Hematopoietic multipotent progenitor cell treated with erythropoietin and hydrocortisone succinate and interleukin-3 and kit ligand, for 4 days (in vitro differentiated cells): ENCODE data around the gene ALG1.
"Not testable (repeated sequence)": the region's sequence is repeated elsewhere in the genome, so short reads cannot be mapped to it uniquely, and the experiment has no call there.

ENCODE experiments used
- DNase-seq: peaks from one replicate; pipeline ENCODE4 v3.0.0-alpha.2; 2015

Gene ALG1, protein sequence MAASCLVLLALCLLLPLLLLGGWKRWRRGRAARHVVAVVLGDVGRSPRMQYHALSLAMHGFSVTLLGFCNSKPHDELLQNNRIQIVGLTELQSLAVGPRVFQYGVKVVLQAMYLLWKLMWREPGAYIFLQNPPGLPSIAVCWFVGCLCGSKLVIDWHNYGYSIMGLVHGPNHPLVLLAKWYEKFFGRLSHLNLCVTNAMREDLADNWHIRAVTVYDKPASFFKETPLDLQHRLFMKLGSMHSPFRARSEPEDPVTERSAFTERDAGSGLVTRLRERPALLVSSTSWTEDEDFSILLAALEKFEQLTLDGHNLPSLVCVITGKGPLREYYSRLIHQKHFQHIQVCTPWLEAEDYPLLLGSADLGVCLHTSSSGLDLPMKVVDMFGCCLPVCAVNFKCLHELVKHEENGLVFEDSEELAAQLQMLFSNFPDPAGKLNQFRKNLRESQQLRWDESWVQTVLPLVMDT

DNA sequence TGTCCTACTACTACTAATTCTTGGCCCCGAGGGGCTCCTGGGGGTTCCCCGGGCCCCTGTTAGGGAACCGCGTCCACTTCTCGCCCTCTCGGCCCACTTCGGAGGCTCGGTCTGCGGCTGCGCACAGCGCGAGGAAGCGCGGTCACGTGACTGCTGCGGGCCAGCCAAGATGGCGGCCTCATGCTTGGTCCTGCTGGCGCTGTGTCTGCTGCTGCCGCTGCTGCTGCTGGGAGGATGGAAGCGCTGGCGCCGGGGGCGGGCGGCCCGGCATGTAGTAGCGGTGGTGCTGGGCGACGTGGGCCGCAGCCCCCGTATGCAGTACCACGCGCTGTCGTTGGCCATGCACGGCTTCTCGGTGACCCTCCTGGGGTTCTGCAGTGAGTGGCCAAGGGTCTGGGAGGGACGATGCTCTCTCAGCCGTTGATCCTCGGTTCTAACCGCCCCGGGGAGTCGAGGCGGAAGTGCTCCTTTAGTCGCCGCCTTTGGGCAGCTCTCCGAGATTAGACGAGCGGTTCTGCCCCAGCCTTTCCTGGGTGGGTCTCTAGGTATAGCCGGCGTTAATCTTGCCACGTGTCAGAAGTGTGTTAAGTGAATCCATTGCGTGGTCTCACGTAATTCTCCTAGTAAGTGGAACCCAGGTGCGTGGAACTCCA is at the start of gene ALG1:
TSS of gene ALG1 (plus strand) at position 163 of the 653 bp plus-strand sequence. CDS start at position 170, 7 bp downstream.
- peak; percentile 94 for DNase-seq

DNA sequence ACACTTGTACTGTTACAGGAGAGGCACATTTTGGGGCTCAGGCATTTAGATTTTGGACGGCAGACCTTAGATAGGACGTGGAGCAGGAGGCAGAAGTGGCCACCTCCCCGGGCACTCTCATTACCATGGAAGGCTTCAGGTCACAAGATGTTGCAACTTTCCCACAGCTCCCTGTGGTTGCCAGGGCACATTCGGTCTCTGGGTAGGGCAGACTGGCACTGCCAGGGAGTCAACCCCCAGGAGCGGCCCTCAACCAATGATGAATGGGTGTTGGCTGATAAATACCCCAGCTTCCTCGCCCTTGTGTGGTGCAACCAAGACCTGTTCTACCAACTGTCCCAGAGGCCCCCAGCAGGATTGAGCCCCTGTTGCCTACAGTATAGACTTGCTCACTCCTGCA is 49.1 kb upstream of the ALG1 start:
- no peak for DNase-seq

DNA sequence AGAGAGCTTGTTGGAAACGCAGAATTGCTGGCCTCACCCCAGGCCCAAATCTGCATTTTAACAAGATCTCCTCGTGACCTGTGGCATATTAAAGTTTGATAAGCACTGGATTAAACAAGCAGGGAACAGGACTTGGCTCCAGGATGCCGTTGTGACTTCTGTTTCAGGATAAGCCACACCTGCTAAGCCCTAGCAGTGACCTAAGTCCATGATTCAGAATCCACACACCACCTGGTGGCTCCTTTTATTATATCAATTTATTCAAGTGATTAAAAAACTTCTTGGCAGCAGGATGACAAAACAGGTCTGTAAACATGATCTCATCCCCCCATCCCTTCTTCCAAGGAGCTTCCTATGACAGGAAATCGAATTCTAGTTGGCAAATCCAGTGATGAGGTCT is 47.0 kb upstream of the ALG1 start:
- DNase-seq: peak; percentile 59

DNA sequence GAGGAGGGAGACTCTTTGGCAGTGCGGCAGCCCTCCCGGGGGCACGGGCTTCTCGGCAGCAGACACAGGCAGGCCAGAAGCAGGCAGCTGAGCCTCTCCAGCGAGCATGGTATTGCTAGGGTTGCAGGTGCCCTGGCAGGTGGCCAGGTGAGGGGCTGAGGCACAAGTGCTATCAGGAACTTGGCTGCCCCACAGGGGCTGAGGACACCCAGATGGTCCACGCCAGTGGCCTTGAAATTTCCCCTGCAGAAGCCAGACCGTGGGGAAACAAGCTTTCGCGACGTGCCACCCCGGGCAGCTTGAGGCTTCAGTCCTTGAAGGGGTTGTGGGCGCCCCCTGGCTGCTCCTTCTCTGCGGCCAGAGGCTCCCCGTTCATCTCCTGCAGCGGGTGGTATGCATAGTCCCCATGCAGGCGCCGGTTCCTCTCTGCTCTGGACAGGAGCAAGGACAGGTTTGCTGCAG is 46.4 kb upstream of the ALG1 start:
- peak; percentile 57 for DNase-seq

DNA sequence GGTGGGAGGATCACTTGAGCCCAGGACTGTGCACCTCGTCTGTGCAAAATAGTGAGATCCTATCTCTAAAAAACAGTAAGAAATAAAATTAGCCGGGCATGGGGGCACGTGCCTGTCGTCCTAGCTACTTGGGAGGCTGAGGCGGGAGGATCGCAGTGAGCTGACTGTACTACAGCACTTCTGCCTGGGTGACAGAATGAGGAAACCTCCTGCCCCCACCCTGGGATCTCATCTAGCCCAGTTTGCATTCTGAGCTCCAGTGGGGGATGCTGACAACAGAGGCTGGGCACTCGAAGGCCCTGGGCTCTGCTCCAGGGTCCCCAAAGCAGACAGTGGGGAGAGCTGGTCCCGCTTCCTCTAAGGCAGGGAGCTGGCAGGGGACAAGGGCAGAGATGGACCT is 45.0 kb upstream of the ALG1 start:
- no peak for DNase-seq

DNA sequence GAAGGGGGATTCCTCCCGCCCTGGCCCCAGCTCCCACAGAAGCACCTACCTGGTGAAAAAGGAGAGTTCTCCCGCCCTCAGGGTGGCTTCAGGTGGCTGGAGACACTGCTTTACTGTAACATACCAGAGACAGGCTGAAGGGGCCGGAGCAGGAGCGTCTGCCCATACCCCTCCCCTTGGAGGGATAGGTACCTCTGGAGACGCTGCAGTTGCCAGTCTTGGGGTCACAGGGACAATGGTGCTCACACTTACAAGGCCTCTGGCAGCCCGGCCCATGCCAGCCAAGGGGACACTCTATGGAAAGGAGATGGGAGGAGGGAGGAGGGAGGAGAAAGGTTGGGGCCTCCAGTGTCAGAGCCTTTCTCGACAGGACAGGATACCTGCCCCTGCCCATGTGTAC is 44.6 kb upstream of the ALG1 start:
- DNase-seq: no peak

DNA sequence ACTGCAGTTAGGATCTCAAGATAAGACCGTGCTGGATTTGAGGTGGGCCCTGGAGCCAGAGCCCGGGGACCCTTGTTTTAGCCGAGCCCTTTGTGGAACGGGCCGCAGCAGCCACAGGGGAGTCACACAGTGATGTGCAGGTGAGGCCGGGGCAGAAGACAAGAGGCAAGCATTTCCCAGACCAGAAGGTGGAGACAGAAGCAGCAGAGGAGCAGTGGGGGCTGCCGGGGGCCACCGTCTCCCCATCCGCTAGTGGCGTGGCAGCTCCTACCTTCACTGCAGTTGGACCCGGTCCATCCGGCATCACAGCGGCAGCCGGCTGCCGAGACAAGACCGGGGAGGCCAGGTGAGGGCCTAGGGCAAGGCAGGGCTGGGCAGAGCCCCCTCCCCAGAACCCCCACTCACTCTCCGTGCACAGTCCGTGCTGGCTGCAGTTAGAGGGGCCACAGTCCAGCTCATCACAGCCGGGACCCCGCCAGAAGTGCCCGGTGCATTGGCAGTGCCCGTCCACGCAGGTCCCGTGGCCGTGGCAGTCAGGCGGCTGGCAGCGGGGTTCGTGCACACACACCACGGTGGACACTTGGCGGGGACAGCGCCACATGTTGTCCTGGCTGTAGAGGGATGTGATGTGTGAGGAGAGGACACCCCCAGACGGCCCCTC is 43.9 kb upstream of the ALG1 start:
- no peak for DNase-seq

DNA sequence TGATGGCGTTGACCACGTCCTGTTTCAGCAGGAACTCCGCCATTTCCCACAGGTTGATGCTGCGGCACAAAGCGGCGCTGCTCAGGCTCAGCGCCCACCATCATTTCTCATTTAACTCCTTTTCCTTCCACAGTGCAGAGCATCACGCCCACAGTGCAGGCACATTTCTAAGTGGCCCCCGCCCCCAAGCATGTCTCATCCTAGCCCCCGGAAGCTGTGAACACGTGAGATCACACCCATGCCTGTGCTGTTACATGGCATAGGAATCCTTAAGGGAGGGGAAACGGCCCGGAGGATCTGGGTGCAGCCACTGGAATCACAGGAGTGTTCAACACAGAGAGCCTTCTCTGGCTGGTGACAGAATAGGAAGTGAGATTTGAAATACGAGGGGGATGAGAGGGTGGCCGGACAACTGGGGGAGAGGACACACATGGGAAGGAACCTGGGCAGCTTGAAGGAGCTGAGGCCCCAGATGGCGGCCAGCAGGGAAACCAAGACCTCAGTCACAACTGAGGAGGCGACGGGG is 42.6 kb upstream of the ALG1 start:
- DNase-seq: no peak

DNA sequence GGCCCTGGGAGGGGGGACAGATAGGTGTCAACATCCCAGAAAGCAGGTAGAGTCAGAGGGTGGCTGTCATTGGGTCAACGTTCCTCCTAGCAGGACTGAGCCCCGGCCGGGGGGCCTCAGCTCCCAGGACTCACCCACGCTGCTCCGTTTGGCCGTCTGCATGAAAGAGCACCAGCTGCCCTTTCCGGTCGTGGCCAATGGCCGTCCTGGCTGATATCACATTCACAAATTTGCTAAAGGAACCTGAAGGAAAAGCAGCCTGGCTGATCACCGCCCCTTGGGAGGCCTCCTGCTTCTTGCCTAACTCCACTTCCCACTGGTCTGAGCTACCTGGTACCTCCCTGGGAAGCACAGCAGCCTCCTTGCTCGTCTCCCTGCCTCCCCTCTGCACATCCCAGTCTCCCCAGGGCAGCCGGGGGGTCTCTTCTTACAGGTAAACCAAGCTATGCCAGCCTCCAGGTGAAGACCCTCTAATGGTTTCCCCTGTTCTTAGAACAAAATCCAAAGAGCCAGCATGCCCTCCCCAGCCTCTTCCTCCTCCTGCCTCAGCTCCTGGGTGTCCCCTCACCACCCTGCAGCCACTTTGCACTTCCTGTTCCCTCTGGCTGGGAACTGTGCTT is 41.3 kb upstream of the ALG1 start:
- DNase-seq: no peak

DNA sequence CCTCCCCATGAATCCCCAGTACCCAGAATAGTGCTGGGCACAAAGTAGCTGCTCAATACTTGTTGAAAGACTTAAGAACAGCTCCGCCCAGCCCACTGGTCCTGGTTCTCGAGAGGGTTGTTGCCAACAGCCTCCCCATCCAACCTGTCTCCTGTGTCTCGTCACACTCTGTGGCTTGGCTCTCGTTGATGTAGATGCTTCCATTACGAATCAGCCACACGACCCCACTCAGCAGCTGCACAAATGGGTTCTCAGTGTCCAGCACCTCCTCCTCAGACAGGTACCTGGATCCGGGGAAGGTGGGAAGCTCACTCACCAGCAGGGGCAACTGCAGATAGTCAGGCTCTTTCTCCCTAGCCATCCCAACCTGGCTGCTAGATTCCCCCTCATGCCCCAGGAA is 40.0 kb upstream of the ALG1 start:
- DNase-seq: no peak

DNA sequence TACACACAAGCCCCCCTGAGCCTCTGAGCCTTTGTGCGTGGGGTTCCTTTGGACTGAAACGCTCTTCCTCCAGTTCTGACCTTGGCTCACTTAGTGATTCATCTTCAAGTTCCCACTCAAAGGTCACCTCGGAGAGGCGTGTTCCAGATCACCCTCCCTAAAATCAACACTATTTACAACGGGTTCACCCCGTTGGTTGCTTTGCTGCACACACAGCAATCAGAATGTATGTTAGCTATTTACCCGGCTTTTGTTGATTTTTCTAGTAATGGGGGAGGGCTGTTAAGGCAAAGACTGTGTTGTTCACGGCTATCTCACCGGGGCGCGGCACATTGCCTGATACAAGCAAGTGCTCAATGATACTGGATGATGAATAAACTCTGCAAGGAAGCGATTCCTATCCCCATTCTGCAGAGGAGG is 38.9 kb upstream of the ALG1 start:
- peak; percentile 42 for DNase-seq

DNA sequence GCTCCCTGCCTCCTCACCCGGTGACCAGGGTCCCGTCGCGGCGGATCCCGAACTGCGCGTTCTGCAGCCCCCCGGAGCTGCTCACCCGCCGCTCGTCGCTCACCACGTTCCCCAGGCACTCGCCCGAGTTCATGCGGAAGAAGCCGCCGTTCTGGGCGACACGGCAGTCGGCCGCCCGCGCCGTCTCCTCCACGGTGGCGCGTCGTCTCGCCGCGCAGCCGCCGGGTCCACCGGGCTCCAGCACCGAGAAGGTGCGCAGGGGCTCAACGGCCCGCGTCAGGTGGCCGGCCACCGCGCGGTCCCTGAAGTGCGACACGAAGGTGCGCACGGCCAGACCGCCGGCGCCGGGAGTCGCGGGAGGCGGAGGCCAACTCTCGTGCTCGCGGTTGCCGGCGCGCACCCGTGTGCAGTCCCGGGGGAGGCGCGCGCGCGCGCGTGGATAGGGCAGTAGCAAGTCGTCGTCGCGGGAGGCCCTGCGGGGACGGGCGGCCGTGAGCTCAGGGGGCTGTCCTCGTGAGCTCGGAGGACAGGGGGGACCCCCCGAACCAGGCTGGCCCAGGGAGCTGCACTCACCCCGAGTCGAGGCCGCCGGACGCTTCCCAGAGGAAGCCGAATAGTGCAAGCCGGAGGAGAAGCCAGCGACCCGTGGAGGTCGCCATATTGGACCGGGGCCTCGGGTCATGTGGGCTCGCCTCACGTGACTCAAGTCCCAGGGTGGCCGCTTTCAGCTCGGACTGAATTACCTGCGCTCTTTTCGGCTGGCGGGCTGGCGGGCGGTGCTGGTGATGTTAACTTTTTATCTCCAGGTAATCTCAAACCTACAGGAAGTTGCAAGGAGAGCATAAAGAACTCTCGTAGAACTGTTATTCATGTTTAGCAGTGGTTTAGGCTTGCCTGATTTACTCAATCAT is 38.1 kb upstream of the ALG1 start, which contains the start of gene NAGPA:
TSS of gene NAGPA (minus strand) at position 680 of the 911 bp plus-strand sequence. CDS start at position 659, 21 bp downstream.
- peak; percentile 92 for DNase-seq

DNA sequence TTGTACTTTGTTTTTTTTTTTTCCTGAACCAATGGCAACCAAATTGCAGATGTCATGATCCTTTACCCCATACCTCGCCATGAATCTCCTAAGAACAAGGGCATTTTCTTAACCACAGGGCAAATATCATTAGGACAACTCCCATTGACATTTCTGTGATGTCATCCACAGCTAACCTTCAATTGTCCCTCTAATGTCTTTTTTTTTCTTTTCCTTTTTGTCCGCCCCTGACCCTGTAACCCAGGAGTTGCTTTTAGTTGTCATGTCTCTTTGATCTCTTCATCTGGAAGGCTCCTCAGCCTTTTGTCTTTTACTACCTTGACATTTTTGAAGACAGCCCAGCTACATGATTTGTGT is 37.5 kb upstream of the ALG1 start:
- no peak for DNase-seq

DNA sequence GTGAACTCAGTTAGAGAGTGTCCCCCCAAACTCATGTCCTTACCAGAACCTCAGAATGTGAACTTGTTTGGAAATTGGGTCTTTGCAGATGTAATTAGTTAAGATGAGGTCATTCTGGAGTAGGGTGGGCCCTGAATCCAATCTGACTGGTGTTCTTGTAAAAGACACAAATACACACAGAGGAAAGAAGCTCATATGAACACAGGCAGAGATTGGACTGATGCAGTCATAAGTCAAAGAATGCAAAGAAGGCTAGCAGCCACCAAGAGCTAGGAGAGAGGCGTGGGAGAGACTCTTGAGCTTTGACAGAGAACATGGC is 35.8 kb upstream of the ALG1 start:
- DNase-seq: no peak

DNA sequence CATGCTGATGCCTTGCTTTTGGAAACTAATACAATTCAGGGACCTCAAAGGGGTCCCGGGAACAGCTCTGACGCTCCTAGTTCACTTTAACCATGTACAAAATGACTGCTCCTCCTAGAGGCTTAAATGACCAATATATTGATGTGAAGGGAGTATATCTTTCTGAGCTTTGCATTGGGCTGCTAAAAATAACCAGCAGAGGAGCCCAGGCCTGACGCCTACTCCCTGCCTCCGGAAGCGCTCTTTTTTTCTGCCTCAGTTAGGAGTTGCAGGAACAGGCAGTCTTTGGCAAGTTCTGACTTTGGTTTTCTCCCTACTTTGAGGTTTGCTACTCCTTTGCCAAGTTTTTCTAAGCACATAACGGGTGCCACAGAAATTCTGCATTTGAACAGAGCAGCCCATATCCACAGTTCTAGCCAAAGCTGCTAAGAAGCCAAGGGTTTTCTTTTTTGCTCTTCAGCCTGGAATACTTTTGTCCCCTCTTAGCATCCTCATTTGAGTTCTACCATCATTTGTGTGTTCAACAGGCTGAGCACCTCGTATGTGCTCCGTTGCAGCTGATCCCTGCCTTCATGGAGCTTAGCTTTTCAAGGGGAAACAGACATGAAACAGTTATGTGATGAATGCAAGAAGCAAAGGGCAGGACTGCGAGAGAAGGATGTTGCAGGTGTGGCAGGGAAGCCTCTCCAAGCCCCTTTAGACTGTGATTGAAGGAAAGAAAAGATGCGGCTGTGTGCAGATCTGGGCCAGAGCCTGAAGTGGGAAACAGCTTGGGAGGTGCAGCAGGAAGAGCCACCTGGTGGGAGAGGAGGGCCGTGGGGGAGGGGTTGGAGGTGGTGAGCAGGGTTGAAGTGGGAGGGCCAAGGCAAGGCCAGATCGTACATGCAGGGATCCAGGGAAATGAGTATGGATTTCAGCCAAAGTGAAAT is 35.2 kb upstream of the ALG1 start:
- DNase-seq: no peak

DNA sequence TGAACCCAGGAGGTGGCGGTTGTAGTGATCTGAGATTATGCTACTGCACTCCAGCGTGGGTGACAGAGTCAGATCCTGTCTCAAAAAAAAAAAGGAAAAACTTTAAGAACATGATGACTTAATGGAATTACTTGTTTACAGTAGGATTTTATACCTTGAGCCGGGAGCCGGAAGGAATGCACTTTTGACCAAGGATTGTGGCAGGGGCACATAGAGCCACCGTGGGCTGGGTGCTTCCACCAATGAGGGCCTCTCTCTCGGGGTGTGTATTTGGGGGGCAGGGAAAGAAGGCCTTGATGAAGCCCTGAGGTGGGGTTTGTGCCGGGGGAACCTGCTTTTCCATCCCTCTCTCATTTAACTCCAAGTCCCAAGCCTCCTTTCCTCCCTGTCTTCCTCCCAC is 31.2 kb upstream of the ALG1 start:
- DNase-seq: no peak

DNA sequence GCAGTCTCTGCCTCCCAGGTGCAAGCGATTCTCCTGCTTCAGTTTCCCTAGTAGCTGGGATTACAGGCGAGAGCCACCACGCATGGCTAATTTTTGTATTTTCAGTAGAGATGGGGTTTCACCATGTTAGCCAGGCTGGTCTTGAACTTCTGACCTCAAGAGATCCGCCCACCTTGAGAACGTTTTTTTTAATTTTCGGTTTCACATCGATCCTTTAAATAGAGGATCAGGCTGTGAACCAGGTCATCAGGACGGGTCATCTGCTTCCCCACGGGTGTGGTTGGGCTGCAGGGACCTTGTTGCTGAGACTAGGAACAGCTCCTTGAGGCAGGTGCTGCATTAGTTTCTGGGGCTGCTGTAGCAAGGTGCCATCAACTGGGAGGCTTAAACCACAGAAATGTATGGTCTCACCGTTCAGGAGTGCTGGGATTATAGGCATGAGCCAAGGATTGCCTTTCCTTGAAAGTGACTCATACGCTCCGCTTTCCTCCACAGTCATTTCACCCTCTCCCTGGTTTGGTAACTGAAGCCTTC is 30.0 kb upstream of the ALG1 start:
- no peak for DNase-seq

DNA sequence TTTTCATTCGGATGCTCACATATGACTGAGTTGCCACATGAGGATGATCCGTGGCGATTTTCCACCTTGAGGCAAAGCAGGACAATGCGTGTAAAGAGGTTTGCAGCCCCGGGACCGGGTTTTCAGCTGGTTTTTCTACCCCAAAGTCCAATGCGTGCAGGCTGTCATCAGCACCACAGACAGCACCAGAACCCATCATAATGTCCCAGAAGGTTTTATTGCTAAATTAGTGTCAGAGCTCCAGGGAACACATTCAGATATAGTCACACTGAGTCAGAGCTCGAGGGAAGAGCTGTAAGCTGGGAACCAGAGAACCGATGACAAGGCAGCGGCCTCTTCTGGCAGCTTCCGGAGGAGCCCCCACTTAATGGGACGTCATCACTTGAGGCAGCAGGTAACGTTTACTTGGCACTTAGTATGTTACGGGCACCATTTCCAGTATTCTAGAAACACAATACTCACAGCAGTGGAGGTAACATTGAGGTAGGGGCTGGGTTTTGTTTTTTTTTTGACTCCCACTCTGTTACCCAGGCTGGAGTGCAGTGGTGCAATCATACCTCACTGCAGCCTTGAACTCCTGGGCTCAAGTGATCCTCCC is 29.0 kb upstream of the ALG1 start:
- DNase-seq: no peak

DNA sequence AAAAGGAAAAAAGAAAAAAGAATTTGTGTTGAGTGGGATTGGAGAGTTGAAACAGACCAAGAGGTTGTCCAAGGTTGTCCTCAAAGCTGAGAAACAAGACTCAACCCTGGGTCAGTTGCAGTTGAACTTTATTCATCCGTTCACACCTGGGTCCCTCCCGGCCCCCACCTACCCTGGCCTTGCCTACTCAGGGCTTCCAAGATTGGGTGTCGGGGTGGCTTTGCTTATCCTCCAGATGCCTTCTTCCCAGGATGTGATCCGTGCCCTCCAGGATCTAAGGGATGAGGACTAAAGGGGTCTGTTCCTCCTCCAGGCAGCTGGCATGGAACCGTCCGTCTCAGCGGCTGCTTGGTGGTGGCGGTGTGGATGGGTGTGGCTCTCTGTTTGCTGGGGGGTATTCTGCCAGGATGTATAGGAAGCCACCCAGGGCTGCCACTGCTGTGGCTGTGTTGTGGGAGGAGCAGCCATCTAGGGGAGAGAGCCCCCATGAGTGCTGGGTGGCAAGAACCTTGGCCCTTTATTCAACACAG is 27.6 kb upstream of the ALG1 start:
- DNase-seq: no peak

DNA sequence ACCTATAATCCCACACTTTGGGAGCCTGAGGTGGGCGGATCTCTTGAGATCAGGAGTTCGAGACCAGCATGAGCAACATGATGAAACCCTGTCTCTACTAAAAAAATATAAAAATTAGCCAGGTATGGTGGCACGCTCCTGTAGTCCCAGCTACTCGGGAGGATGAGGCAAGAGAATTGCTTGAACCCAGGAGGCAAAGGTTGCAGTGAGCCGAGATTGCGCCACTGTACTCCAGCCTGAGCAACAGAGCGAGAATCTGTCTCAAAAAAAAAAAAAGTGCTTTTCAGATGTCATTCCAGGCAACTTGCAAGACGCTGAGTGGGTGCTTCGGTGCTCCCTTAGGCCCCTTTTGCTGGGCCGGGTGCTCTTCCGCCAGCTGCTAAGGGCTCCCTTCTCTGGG is 27.1 kb upstream of the ALG1 start:
- DNase-seq: not testable (repeated sequence)
